AG04449 (cell line): Measurements from ENCODE around the gene KCNF1.

Experiments used
- CTCF ChIA-PET: fragments of 350-600 bp; formaldehyde crosslinking; extraction: SDS; loops from one replicate; lab custom pipeline; 2021; ENCODE audit warnings: antibody characterized with exemption; lab: Yijun Ruan, JAX
- POLR2A ChIA-PET: fragments of 400-600, 350-600 bp; formaldehyde crosslinking; extraction: SDS; loops from one replicate; lab custom pipeline; 2020; ENCODE audit warnings: antibody characterized with exemption, inconsistent platforms; lab: Yijun Ruan, JAX
- DNase-seq: peaks from one replicate; pipeline ENCODE4 v3.0.0-alpha.2; 2010; ENCODE audit warnings: low read depth, low spot score
- H3K4me3 ChIP-seq: 2 replicates; pipeline ENCODE4 v1.5.1; 2011; ENCODE audit warnings: low read depth, mild to moderate bottlenecking, control low read depth, low read length
- CTCF ChIP-seq: IDR thresholded peaks from one replicate; pipeline ENCODE4 v1.5.1; 2011; ENCODE audit warnings: mild to moderate bottlenecking, moderate library complexity, low read length, control low read depth, inconsistent platforms; ENCODE audit not compliant: insufficient read depth; ENCODE audit errors: missing control alignments

The KCNF1 gene

GRCh38 chr2:10883066-10883465 lies 28.7 kb upstream of the KCNF1 start:
- no peak for TF ChIP-seq CTCF
- H3K4me3 ChIP-seq: no peak overlapping the region
- ChIA-PET POLR2A (no interaction called here), CTCF (interaction anchor here (0.7 to 2.1 kb wide), 4 partner anchors 28 to 242 kb away, joined by 3 to 10 read pairs (median 4); partner anchors contain the start of gene KCNF1)
- DNase-seq: no peak

- ChIA-PET CTCF (interaction anchor here (1.0 to 1.9 kb wide), 4 partner anchors 11 to 241 kb away, joined by 3 to 10 read pairs (median 4); partner anchors contain the start of gene KCNF1), POLR2A (no interaction called here)
- DNase-seq: no peak
- no peak overlapping the region for H3K4me3 ChIP-seq
- no peak for TF ChIP-seq CTCF
Measured at GRCh38 chr2:10883801-10884478, 27.8 kb upstream of the KCNF1 start.

GRCh38 chr2:10884574-10884975 lies 27.2 kb upstream of the KCNF1 start:
- DNase-seq: no peak
- ChIA-PET POLR2A (no interaction called here), CTCF (interaction anchor here (0.7 to 1.9 kb wide), 5 partner anchors 11 to 371 kb away, joined by 3 to 10 read pairs (median 3); partner anchors contain the start of gene KCNF1)
- H3K4me3 ChIP-seq: no peak overlapping the region
- TF ChIP-seq CTCF: no peak

GRCh38 chr2:10885094-10885860 lies 26.5 kb upstream of the KCNF1 start:
- TF ChIP-seq CTCF: no peak
- no peak overlapping the region for H3K4me3 ChIP-seq
- DNase-seq: no peak
- CTCF ChIA-PET: interaction anchor here (0.7 to 1.0 kb wide), 2 partner anchors 16 to 371 kb away, joined by 3 read pairs; no protein-coding TSS in a partner anchor
- POLR2A ChIA-PET: interaction anchor here (1.0 kb wide), 1 partner anchor 16 kb away, joined by 3 read pairs; no protein-coding TSS in a partner anchor

GRCh38 chr2:10887476-10887875 lies 24.3 kb upstream of the KCNF1 start:
- ChIA-PET CTCF (interaction anchor here (1.5 kb wide), 1 partner anchor 55 kb away, joined by 5 read pairs; no protein-coding TSS in a partner anchor), POLR2A (no interaction called here)
- DNase-seq: no peak
- TF ChIP-seq CTCF: no peak
- no peak overlapping the region for H3K4me3 ChIP-seq
